AG04449 (cell line): ENCODE measurements around the gene RNF215.

Source experiments
- CTCF ChIA-PET: fragments of 350-600 bp; formaldehyde crosslinking; extraction: SDS; loops from one replicate; lab custom pipeline; 2021; ENCODE audit warnings: antibody characterized with exemption; lab: Yijun Ruan, JAX
- POLR2A ChIA-PET: fragments of 400-600, 350-600 bp; formaldehyde crosslinking; extraction: SDS; loops from one replicate; lab custom pipeline; 2020; ENCODE audit warnings: antibody characterized with exemption, inconsistent platforms; lab: Yijun Ruan, JAX
- DNase-seq: peaks from one replicate; pipeline ENCODE4 v3.0.0-alpha.2; 2010; ENCODE audit warnings: low read depth, low spot score
- H3K4me3 ChIP-seq: 2 replicates; pipeline ENCODE4 v1.5.1; 2011; ENCODE audit warnings: low read depth, mild to moderate bottlenecking, control low read depth, low read length
- CTCF ChIP-seq: IDR thresholded peaks from one replicate; pipeline ENCODE4 v1.5.1; 2011; ENCODE audit warnings: mild to moderate bottlenecking, moderate library complexity, low read length, control low read depth, inconsistent platforms; ENCODE audit not compliant: insufficient read depth; ENCODE audit errors: missing control alignments

RNF215 gene

GRCh38 chr22:30426388-30427353, 39.5 kb upstream of the RNF215 start:
- peak; percentile 68 for TF ChIP-seq CTCF
- H3K4me3 ChIP-seq: peak overlapping the region; percentile 69
- DNase-seq: no peak
- ChIA-PET POLR2A (no interaction called here), CTCF (interaction anchor here (0.7 to 12.4 kb wide), 12 partner anchors 8 to 58 kb away, joined by 3 to 129 read pairs (median 4); partner anchors contain the start of genes RNF215 and SEC14L2)

DNA sequence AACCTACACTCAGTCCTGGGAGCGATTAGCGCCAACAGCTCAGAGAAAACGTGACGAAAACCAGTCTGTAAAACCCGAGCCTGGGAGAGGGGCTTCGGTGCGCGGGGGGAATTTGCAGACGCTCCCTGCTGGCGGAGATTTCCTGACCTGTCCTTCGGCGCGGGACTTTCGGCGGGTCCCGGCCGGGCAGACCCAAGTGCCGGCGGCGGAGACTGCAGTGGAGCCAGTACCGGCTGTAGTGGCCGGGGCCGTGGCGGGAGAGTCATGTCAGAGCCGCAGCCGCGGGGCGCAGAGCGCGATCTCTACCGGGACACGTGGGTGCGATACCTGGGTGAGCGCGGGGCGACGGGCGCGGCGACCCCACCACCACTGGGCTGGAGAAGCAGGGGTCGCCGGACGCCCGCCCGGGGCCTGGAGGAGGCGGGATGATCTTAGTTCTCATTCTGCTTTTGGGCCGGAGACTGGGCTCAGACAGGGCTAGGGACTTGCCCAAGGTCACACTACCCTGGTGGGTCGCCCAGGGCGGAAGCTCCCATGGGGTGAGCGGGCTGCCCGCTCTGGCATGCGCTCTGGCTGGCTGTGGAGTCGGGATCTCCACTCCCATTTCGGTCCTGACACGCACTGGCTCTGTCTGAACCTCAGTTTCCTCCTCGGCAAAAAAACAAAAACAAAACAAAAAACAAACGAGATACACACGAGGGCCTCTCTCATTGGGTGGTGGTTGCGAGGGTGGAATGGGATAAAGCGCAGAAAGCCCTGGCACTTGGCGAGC, 38.6 kb upstream of the RNF215 start, which contains the start of gene MTFP1:
TSS of gene MTFP1 (plus strand) at position 153 of the 772 bp plus-strand sequence. CDS start at position 265, 112 bp downstream.
- ChIA-PET POLR2A (interaction anchor here (0.6 to 1.1 kb wide), 2 partner anchors 12 to 35 kb away, joined by 3 to 4 read pairs; no protein-coding TSS in a partner anchor), CTCF (interaction anchor here (0.8 to 12.4 kb wide), 16 partner anchors 8 to 170 kb away, joined by 3 to 129 read pairs (median 6); partner anchors contain the start of genes RNF215 and SEC14L2)
- TF ChIP-seq CTCF: peak; percentile 8
- no peak for DNase-seq
- H3K4me3 ChIP-seq: peak within 1 kb of the TSS; percentile 69

DNA sequence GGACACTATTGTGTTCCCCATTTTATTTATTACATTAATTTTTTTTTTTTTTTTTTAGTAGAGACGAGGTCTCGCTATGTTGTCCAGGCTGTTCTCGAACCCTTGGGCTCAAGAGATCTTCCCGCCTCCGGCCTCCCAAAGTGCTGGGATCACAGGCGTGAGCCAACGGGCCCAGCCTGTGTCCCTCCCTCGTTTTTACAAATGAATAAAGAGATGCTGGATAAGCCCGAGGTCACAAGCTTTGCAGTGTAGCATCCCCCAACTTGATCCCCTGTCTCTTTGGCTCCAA, 38.1 kb upstream of the RNF215 start:
- ChIA-PET CTCF (interaction anchor here (0.8 to 12.4 kb wide), 13 partner anchors 8 to 329 kb away, joined by 3 to 129 read pairs (median 7); partner anchors contain the start of genes CASTOR1, RNF215 and SEC14L2), POLR2A (interaction anchor here (0.6 to 5.4 kb wide), 3 partner anchors 11 to 35 kb away, joined by 3 to 46 read pairs (median 4); partner anchors contain the start of gene SEC14L2)
- peak overlapping the region; percentile 69 for H3K4me3 ChIP-seq
- no peak for TF ChIP-seq CTCF
- DNase-seq: no peak

DNA sequence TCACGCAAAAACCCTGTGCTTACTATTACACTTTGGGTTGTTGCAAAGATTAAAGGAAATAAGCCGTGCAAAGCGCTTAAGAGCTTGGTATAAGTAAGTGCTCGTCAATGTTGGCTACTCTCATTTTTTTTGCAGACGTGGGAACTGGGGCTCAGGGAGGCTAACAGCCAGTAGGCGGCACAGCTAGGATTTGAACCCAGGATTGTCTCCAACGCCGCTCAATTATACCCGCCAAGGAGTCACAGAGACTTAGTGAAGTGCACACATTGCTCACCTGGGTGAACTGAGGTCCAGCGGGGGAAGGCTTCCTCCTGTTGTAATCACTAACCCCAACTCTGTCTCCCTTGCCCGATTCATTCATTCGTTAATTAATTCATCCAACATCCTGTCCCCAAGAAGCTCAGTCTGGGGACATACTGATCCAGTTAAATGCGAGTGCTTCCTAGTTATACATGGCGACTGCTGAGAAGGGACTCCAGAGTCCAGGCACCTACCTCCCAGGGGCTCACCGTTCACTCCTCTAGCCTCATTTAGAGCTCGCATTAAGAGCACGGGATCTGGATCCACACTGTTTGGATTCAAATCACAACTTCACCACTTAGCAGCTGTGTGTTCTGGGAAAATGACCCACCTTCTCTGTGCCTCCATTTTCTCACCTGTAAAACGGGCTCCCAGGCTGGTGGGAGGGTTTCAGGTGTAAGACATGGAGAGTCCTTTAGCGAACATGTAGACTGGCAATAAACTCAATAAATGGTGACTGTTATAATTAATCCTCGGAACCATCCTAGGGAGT, 37.5 kb upstream of the RNF215 start:
- ChIA-PET POLR2A (interaction anchor here (0.6 to 5.4 kb wide), 11 partner anchors 8 to 164 kb away, joined by 3 to 46 read pairs (median 4); partner anchors contain the start of genes CCDC157, SEC14L2 and SF3A1), CTCF (interaction anchor here (0.8 to 12.4 kb wide), 16 partner anchors 9 to 330 kb away, joined by 3 to 129 read pairs (median 5); partner anchors contain the start of genes CASTOR1, RNF215, SEC14L2 and SLC35E4)
- TF ChIP-seq CTCF: no peak
- no peak for DNase-seq
- H3K4me3 ChIP-seq: peak overlapping the region; percentile 69

GRCh38 chr22:30423959-30424533, 36.8 kb upstream of the RNF215 start:
- CTCF ChIA-PET: interaction anchor here (1.2 to 12.4 kb wide), 14 partner anchors 10 to 330 kb away, joined by 3 to 129 read pairs (median 6); partner anchors contain the start of genes CASTOR1, RNF215, SEC14L2 and SLC35E4

More at GRCh38 chr22:30423959-30424533, 36.8 kb upstream of the RNF215 start:
- H3K4me3 ChIP-seq: peak overlapping the region; percentile 69
- DNase-seq: peak; percentile 98
- POLR2A ChIA-PET: interaction anchor here (0.7 to 5.4 kb wide), 14 partner anchors 9 to 163 kb away, joined by 3 to 46 read pairs (median 4); partner anchors contain the start of genes CCDC157, RNF215, SEC14L2 and SF3A1
- TF ChIP-seq CTCF: no peak
